Right hindlimb (tissue), 1 donor: ENCODE measurements around the gene MOB4.
"Not testable (repeated sequence)": the region's sequence is repeated elsewhere in the genome, so short reads cannot be mapped to it uniquely, and the experiment has no call there.

Source experiments
- DNase-seq: peaks from one replicate; pipeline ENCODE4 v3.0.0-alpha.2; 2018

MOB4 gene

GRCh38 chr2:197515315-197515738, 539 bp upstream of the MOB4 start:
- no peak for DNase-seq

- no peak for DNase-seq
Measured at GRCh38 chr2:197516393-197516761, 511 bp downstream of the MOB4 start.

GRCh38 chr2:197517150-197517549, 1.3 kb downstream of the MOB4 start:
- no peak for DNase-seq

- DNase-seq = no peak
Measured at GRCh38 chr2:197538412-197538811, 22.5 kb downstream of the MOB4 start.

- no peak for DNase-seq
Measured at GRCh38 chr2:197539734-197540133, 23.9 kb downstream of the MOB4 start.

- DNase-seq = no peak
Measured at GRCh38 chr2:197543206-197543605, 27.3 kb downstream of the MOB4 start.

GRCh38 chr2:197547163-197547900, 31.5 kb downstream of the MOB4 start:
- no peak for DNase-seq

- DNase-seq = no peak
Measured at GRCh38 chr2:197548582-197548981, 32.7 kb downstream of the MOB4 start.

- DNase-seq = not testable (repeated sequence)
Measured at GRCh38 chr2:197551260-197551659, 35.4 kb downstream of the MOB4 start.

- DNase-seq = no peak
Measured at GRCh38 chr2:197555467-197555866, 39.6 kb downstream of the MOB4 start.

- DNase-seq = peak; percentile 48
Measured at GRCh38 chr2:197556456-197556855, 40.6 kb downstream of the MOB4 start.

- DNase-seq = no peak
Measured at GRCh38 chr2:197558393-197558792, 42.5 kb downstream of the MOB4 start.

GRCh38 chr2:197559681-197560080, 43.8 kb downstream of the MOB4 start:
- no peak for DNase-seq

GRCh38 chr2:197560146-197560665, 44.3 kb downstream of the MOB4 start:
- no peak for DNase-seq

- DNase-seq = no peak
Measured at GRCh38 chr2:197571627-197572271, 55.9 kb downstream of the MOB4 start.

- no peak for DNase-seq
Measured at GRCh38 chr2:197573608-197574007, 57.7 kb downstream of the MOB4 start.

GRCh38 chr2:197575987-197576386, 60.1 kb downstream of the MOB4 start:
- no peak for DNase-seq

GRCh38 chr2:197576631-197577030, 60.8 kb downstream of the MOB4 start:
- DNase-seq = peak; percentile 56

- DNase-seq = no peak
Measured at GRCh38 chr2:197577446-197577845, 61.6 kb downstream of the MOB4 start.

GRCh38 chr2:197578294-197578693, 62.4 kb downstream of the MOB4 start:
- DNase-seq = not testable (repeated sequence)

GRCh38 chr2:197580166-197580565, 64.3 kb downstream of the MOB4 start:
- DNase-seq = not testable (repeated sequence)

GRCh38 chr2:197587255-197587654, 71.4 kb downstream of the MOB4 start:
- not testable (repeated sequence) for DNase-seq

GRCh38 chr2:197591339-197592072, 75.6 kb downstream of the MOB4 start:
- no peak for DNase-seq

- no peak for DNase-seq
Measured at GRCh38 chr2:197596766-197597165, 80.9 kb downstream of the MOB4 start.
